RPMI8226 (cell line): ENCODE data around the gene H2BK1.
A peak's percentile ranks its signal among the peaks of the same experiment; 100 is the strongest.

Experiments used
- DNase-seq: peaks from one replicate; pipeline ENCODE4 v3.0.0-alpha.2; 2015

Gene H2BK1

GRCh38 chr7:151210087-151210854, at the start of gene H2BK1:
H2BK1 (minus strand) TSS chr7:151210488; CDS start chr7:151210318, 170 bp downstream.
- no peak for DNase-seq

GRCh38 chr7:151257990-151258389, 47.7 kb upstream of the H2BK1 start:
- DNase-seq: no peak

GRCh38 chr7:151256410-151257045, 46.2 kb upstream of the H2BK1 start:
- no peak for DNase-seq

DNA sequence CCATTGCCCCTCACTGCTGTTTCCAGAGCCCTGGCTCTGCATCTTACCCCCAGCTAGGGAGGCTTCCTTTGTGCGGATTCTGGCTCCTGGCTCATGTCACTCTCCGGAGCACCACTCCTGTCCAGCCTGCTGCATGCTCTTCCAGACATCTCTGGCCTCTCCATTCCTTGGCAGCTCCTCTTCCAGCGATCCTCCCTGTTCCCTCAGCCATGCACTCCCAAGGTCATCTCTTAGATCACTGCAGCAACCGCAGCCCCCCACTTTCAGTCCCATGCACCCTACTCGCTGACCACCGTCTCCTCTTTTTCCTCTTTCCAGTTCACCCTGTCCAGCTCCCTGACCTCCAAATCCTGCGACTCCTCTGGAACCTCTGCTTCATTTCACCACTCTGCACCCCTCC, 45.1 kb upstream of the H2BK1 start:
- DNase-seq: no peak

- DNase-seq: no peak
Measured at GRCh38 chr7:151254851-151255250, 44.6 kb upstream of the H2BK1 start.

DNA sequence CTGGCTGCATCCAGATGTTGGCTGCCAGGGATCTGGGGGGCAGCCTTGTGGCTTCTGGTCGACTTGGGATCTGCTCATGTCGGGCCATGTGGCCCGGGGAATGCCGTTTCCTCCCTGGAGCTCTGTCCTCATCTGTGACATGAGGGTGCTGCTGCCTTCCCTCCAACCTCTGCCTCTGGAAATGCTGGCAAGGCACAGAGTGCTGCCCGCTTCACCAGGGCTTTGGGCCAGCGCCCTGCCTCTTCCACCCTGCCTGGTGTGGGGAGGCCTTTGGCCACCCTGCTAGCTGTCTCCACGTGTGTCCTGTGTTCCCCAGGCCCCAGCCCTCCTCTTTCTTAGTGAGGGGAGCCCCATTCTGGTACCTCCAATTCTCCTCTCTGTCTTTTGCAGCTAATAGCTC, 44.0 kb upstream of the H2BK1 start:
- DNase-seq: no peak

- DNase-seq: no peak
Measured at GRCh38 chr7:151252961-151253711, 42.8 kb upstream of the H2BK1 start.

- DNase-seq: no peak
Measured at GRCh38 chr7:151252561-151252835, 42.2 kb upstream of the H2BK1 start.

GRCh38 chr7:151251689-151252560, 41.6 kb upstream of the H2BK1 start:
- DNase-seq: peak; percentile 63

- no peak for DNase-seq
Measured at GRCh38 chr7:151251328-151251688, 41.0 kb upstream of the H2BK1 start.

GRCh38 chr7:151250181-151251132, 40.2 kb upstream of the H2BK1 start:
- DNase-seq: no peak

GRCh38 chr7:151249732-151250072, 39.4 kb upstream of the H2BK1 start:
- no peak for DNase-seq

- peak; percentile 71 for DNase-seq
Measured at GRCh38 chr7:151249034-151249731, 38.9 kb upstream of the H2BK1 start.

GRCh38 chr7:151248346-151249033, 38.2 kb upstream of the H2BK1 start, which contains the start of gene SMARCD3:
SMARCD3 (minus strand) TSS chr7:151248694; CDS start chr7:151248562, 132 bp downstream.
- DNase-seq: peak; percentile 68

DNA sequence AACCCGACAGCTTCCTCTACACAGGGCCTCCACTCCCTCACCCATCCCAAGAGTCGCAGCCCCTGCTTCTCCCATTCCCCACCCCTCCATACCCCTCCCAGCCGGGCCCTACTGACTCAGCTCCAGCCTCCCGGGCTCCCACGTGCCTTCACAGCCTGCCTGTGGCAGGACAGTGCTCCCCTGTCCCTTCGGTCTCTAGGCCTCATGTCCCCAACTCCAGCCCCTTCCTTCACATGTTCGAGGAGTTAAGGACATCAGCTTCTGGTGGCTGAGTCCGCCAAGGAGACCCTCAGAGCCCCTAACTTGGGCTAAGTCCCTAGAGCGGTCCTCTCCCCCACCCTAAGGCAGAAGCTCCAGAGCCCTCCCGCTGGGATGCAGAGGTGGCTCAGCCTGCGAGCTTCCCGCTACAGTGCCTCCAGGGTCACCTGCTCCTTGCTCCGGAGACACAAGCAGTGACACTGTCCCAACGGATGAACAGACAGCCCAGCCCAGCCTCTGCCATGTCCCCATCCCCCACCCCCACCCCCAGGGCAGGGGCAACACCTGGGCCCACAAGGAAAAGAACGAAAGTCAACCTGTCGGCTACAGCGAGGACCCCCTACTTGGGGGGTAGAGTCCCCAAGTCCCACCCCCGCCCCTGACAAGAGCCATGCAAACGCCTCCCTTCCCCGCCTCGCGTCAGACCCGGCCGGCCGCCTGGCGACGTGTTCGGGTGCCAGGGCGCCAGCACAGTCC, 37.5 kb upstream of the H2BK1 start:
- DNase-seq: no peak

DNA sequence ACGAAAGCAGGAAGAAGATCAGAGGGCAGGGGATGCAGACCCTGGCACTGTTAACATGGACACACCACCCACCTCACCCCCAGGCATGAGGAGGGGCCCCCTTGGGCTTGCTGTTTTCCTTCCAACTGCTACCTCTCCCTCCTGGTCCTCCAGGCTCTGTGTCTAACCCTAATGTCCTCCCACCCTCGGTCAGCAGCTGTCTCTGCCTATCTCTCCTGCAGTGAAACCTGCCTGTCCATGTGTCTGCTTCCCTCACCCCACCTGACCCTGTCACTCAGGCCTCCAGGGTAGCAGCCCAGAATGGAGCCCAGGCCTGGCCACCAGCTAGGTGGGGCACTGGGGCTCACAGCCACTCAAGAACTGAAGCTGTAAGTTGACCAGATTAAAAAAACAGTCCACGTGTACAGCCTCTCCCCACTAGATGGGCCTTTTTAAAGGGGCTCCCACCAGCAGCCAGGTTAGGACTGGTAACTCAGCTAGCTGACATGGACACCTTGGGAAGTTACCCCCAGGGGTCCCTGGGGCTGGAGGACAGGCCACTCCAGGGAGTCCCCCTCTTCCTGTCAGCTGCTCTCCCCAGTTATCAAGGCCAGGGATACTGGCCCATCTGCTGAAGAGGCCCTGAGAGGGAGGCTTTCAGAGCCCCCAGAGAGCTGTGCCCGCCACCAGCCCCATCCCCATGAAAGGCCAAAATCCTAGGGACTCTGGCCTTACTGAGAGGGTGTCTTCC, 36.7 kb upstream of the H2BK1 start:
- DNase-seq: no peak

- DNase-seq: no peak
Measured at GRCh38 chr7:151246102-151246850, 36.0 kb upstream of the H2BK1 start.

GRCh38 chr7:151245360-151246101, 35.2 kb upstream of the H2BK1 start:
- peak; percentile 72 for DNase-seq
